Hepatocyte (in vitro differentiated cells): Measurements from ENCODE around the gene C15orf62. TPM values are rescaled to one million over a fixed set of nuclear protein-coding genes. Genes with fewer than 3 reads are reported as not detected.
A peak's percentile ranks its signal among the peaks of the same experiment; 100 is the strongest.

ENCODE experiments used
- DNase-seq: peaks from one replicate; pipeline ENCODE4 v3.0.0-alpha.2; 2016; ENCODE audit warnings: low spot score
- H2AFZ ChIP-seq: fragments of 200-600 bp; sonication (generic); 2 replicates; pipeline ENCODE4 v1.6.0; 2016; ENCODE audit warnings: antibody characterized with exemption, mild to moderate bottlenecking
- H3K27ac ChIP-seq: fragments of 200-600 bp; sonication (generic); 2 replicates; pipeline ENCODE4 v1.5.1; 2016; ENCODE audit warnings: mild to moderate bottlenecking
- H3K27me3 ChIP-seq: fragments of 200-600 bp; sonication (generic); 2 replicates; pipeline ENCODE4 v1.6.1; 2016
- H3K36me3 ChIP-seq: fragments of 200-600 bp; sonication (generic); replicated peaks from 2 replicates; pipeline ENCODE4 v1.5.1; 2016; ENCODE audit warnings: low read depth; ENCODE audit not compliant: insufficient read depth
- H3K4me1 ChIP-seq: fragments of 200-600 bp; sonication (generic); 2 replicates; pipeline ENCODE4 v1.5.1; 2016; ENCODE audit warnings: mild to moderate bottlenecking, moderate library complexity; ENCODE audit not compliant: insufficient read depth
- H3K4me2 ChIP-seq: fragments of 200-600 bp; sonication (generic); 2 replicates; pipeline ENCODE4 v1.6.0; 2016
- H3K4me3 ChIP-seq: fragments of 200-600 bp; sonication (generic); 2 replicates; pipeline ENCODE4 v1.5.1; 2016; ENCODE audit warnings: mild to moderate bottlenecking
- H3K79me2 ChIP-seq: fragments of 200-600 bp; sonication (generic); 2 replicates; pipeline ENCODE4 v1.6.0; 2017; ENCODE audit warnings: mild to moderate bottlenecking
- H3K9me2 ChIP-seq: fragments of 200-600 bp; sonication (generic); replicated peaks from 2 replicates; pipeline ENCODE4 v1.6.0; 2017; ENCODE audit warnings: mild to moderate bottlenecking; ENCODE audit not compliant: insufficient read depth
- H3K9me3 ChIP-seq: fragments of 200-600 bp; sonication (generic); 2 replicates; pipeline ENCODE4 v1.5.1; 2016; ENCODE audit warnings: low read depth, mild to moderate bottlenecking
- H4K20me1 ChIP-seq: fragments of 200-600 bp; sonication (generic); 2 replicates; pipeline ENCODE4 v1.6.0; 2016; ENCODE audit warnings: mild to moderate bottlenecking; ENCODE audit not compliant: insufficient read depth, poor library complexity, severe bottlenecking
- CTCF ChIP-seq: fragments of 200-600 bp; sonication (generic); IDR thresholded peaks from 2 replicates; pipeline ENCODE4 v1.5.1; 2016; ENCODE audit warnings: antibody characterized with exemption, mild to moderate bottlenecking; ENCODE audit not compliant: poor library complexity
- EZH2 ChIP-seq: fragments of 200-600 bp; sonication (generic); IDR thresholded peaks from 2 replicates; pipeline ENCODE4 v1.6.1; 2016; ENCODE audit warnings: antibody characterized with exemption, mild to moderate bottlenecking, borderline replicate concordance
- EZH2phosphoT487 ChIP-seq: fragments of 200-600 bp; sonication (generic); IDR thresholded peaks from one replicate; pipeline ENCODE4 v1.6.1; 2018; ENCODE audit warnings: antibody characterized with exemption, mild to moderate bottlenecking, low read depth, moderate library complexity; ENCODE audit not compliant: unreplicated experiment, severe bottlenecking
- WGBS: methylation state at CpG from one replicate; pipeline ENCODE4 v1.1.6; 2016; ENCODE audit warnings: low lambda C conversion rate; ENCODE audit errors: missing lambda C conversion rate; 5-methylcytosine and 5-hydroxymethylcytosine counted together
- polyA plus RNA-seq: library from polyadenylated mRNA; unstranded; fragments of >200 nt; fragmentation: Nextera tagmentation; extraction: Ambion mirVana; gene quantifications from 2 replicates; pipeline ENCODE4 v1.2.1, GENCODE V29; 2016
- total RNA-seq: library from RNA; depleted of rRNA; stranded (reverse); fragments of >200 nt; gene quantifications from 2 replicates; pipeline ENCODE4 v1.2.3, GENCODE V29; 2014

Gene C15orf62
- total and polyA plus RNA-seq, 2 experiments from 2014 or later: 0.43 to 0.97 TPM

- Histone ChIP-seq H3K9me3 (no peaks in the 10 kb centered on the region), H4K20me1 (no peaks in the 10 kb centered on the region), H3K27ac (no peak overlapping the region), H2AFZ (peak overlapping the region; percentile 33), H3K4me1 (peaks cover 5% of the 10 kb centered on the region), H3K9me2 (no peaks in the 10 kb centered on the region), H3K79me2 (peaks cover 41% of the 10 kb centered on the region), H3K36me3 (no peaks in the 10 kb centered on the region), H3K4me3 (peak overlapping the region; percentile 41), H3K4me2 (peak overlapping the region; percentile 76), H3K27me3 (no peaks in the 10 kb centered on the region)
- TF ChIP-seq CTCF: no peak
- TF ChIP-seq EZH2: no peak
- TF ChIP-seq EZH2phosphoT487: no peak
- WGBS: 52% methylated on average over 19 of the region's 19 CpGs
- DNase-seq: no peak
These were observed 38.2 kb downstream of the C15orf62 start for GRCh38 chr15:40807888-40808461.

GRCh38 chr15:40808861-40809450, 39.2 kb downstream of the C15orf62 start:
- Histone ChIP-seq H3K4me1 (peaks cover 5% of the 10 kb centered on the region), H2AFZ (no peak overlapping the region), H3K9me3 (no peaks in the 10 kb centered on the region), H3K4me2 (peak overlapping the region; percentile 76), H3K27ac (no peak overlapping the region), H3K36me3 (no peaks in the 10 kb centered on the region), H3K9me2 (no peaks in the 10 kb centered on the region), H3K4me3 (no peak overlapping the region), H3K27me3 (no peaks in the 10 kb centered on the region), H4K20me1 (no peaks in the 10 kb centered on the region), H3K79me2 (peaks cover 35% of the 10 kb centered on the region)
- WGBS: 78% methylated on average over 8 of the region's 8 CpGs
- no peak for DNase-seq
- no peak for TF ChIP-seq EZH2
- no peak for TF ChIP-seq CTCF
- no peak for TF ChIP-seq EZH2phosphoT487

GRCh38 chr15:40812721-40813425, 43.1 kb downstream of the C15orf62 start:
- no peaks in the 10 kb centered on the region for H3K9me3 ChIP-seq
- H2AFZ ChIP-seq: no peak overlapping the region
- 97% methylated on average over 12 of the region's 12 CpGs for WGBS
- H3K4me1 ChIP-seq: no peaks in the 10 kb centered on the region
- no peak for TF ChIP-seq CTCF
- no peak for TF ChIP-seq EZH2
- TF ChIP-seq EZH2phosphoT487: no peak
- no peaks in the 10 kb centered on the region for H3K36me3 ChIP-seq
- no peak overlapping the region for H3K4me2 ChIP-seq
- H3K4me3 ChIP-seq: no peak overlapping the region
- no peaks in the 10 kb centered on the region for H4K20me1 ChIP-seq
- no peak for DNase-seq
- H3K9me2 ChIP-seq: no peaks in the 10 kb centered on the region
- H3K27me3 ChIP-seq: no peaks in the 10 kb centered on the region
- H3K27ac ChIP-seq: no peak overlapping the region
- peaks cover 8% of the 10 kb centered on the region for H3K79me2 ChIP-seq
